ENCODE measurements around the gene AP2B1. TPM values are rescaled to one million over a fixed set of nuclear protein-coding genes. Genes with fewer than 3 reads are reported as not detected.

Gene AP2B1
- total RNA-seq, 1 experiment from 2014 or later = 217 TPM

- Histone ChIP-seq H3K23me2 (ENCODE audit: insufficient read length, low read depth, low read length, poor library complexity, severe bottlenecking) (no peaks in the 10 kb centered on the region), H3K9me3 (ENCODE audit: control insufficient read depth, low read depth, low read length) (no peaks in the 10 kb centered on the region), H4K8ac (replicated peaks; ENCODE audit: insufficient read length, low read depth, low read length) (no peak overlapping the region), H3T11ph (ENCODE audit: low read length) (no peak overlapping the region), H4K91ac (ENCODE audit: insufficient read length, low read depth, low read length) (no peak overlapping the region), H3K4ac (ENCODE audit: low read depth, low read length) (no peak overlapping the region), H3K27me3 (ENCODE audit: insufficient read depth, low read length) (no peaks in the 10 kb centered on the region), H2AK5ac (ENCODE audit: insufficient read length, low read length) (no peak overlapping the region), H2BK120ac (ENCODE audit: low read depth, low read length, poor library complexity, severe bottlenecking) (no peak overlapping the region), H2BK12ac (ENCODE audit: insufficient read length, low read depth, low read length) (no peak overlapping the region), H3K23ac (ENCODE audit: insufficient read length, low read depth, low read length) (no peak overlapping the region), H2AFZ (ENCODE audit: low read length) (no peak overlapping the region), H2BK5ac (ENCODE audit: insufficient read length, low read length) (no peak overlapping the region), H3K56ac (ENCODE audit: insufficient read length, low read depth, low read length) (no peak overlapping the region), H3K9ac (ENCODE audit: extremely low read depth, insufficient read length, low read length) (no peak overlapping the region), H4K20me1 (ENCODE audit: control insufficient read depth, insufficient read depth, insufficient read length) (no peaks in the 10 kb centered on the region), H3K4me1 (ENCODE audit: insufficient read depth, low read length) (no peaks in the 10 kb centered on the region), H2BK15ac (ENCODE audit: low read depth, low read length) (no peak overlapping the region), H3K18ac (ENCODE audit: insufficient read length, low read depth, low read length) (no peak overlapping the region), H3K27ac (ENCODE audit: insufficient read length, low read depth, low read length) (no peak overlapping the region), H3K4me2 (ENCODE audit: insufficient read depth, insufficient read length, low read length) (no peak overlapping the region), H3K14ac (ENCODE audit: insufficient read depth, low read length) (no peak overlapping the region), H3K79me2 (ENCODE audit: insufficient read depth, low read length) (no peaks in the 10 kb centered on the region), H2BK20ac (ENCODE audit: low read depth, low read length, poor library complexity, severe bottlenecking) (no peak overlapping the region), H4K5ac (ENCODE audit: insufficient read length, low read depth, low read length) (no peak overlapping the region), H3K79me1 (ENCODE audit: insufficient read depth, low read depth, low read length, poor library complexity, severe bottlenecking) (no peaks in the 10 kb centered on the region)
- Mint-ChIP-seq H3K4me1 (peaks cover 0 to 5% of the 10 kb centered on the region in 2 experiments; a peak in 1 of 4 replicates), H3K27ac (no peak overlapping the region; a peak in 1 of 7 replicates), H3K36me3 (ENCODE audit: insufficient read depth in 1 of 3, low read depth in 3 of 3) (peaks cover 19 to 64% (median 52%) of the 10 kb centered on the region in 3 experiments; a peak in 6 of 7 replicates), H3K27me3 (ENCODE audit: low read depth) (no peaks in the 10 kb centered on the region), H3K4me3 (no peak overlapping the region), H3K9me3 (no peaks in the 10 kb centered on the region)
- DNase-seq = peak; percentile 93
- peak; percentile 90 for TF ChIP-seq CTCF (conservative IDR thresholded peaks at IDR 0.05)
- no CpG with 5 or more reads among the region's 54 CpGs for WGBS (ENCODE audit: extremely low coverage, insufficient read length, low lambda C conversion rate)
Measured at GRCh38 chr17:35596530-35597233, 9.6 kb downstream of the AP2B1 start.

All from H9 (cell line).